Measurements from ENCODE around the gene DNAI2. TPM values are rescaled to one million over a fixed set of nuclear protein-coding genes. Genes with fewer than 3 reads are reported as not detected.

The DNAI2 gene
- total RNA-seq, 1 donor from 2014 or later = not detected

DNA sequence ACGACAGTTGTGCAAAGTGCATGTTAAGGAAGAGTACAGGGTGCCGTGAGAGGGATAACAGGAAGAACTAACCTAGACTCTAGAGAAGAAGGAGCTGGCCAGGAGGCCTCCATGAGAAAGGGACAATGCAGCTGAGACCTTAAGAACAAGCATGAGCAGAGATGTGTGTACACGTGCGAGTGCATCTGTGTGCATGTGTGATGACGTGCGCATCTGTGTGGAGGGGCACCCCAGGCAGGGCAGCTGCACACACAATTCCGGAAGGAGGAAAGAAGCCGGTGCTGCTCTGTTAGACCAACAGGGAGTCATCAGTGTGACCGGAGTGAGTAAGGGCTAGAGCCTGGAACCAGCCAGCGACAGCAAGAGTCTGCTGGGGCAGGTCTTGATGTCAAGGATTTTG, 44.4 kb downstream of the DNAI2 start:
- Mint-ChIP-seq H3K27me3 (ENCODE audit: low read depth) (peaks cover 8% of the 10 kb centered on the region), H3K4me1 (no peaks in the 10 kb centered on the region), H3K27ac (ENCODE audit: unreplicated experiment) (no peak overlapping the region), H3K36me3 (ENCODE audit: low read depth) (no peaks in the 10 kb centered on the region), H3K4me3 (no peak overlapping the region), H3K9me3 (no peaks in the 10 kb centered on the region)
- TF ChIP-seq, protein P1, sequence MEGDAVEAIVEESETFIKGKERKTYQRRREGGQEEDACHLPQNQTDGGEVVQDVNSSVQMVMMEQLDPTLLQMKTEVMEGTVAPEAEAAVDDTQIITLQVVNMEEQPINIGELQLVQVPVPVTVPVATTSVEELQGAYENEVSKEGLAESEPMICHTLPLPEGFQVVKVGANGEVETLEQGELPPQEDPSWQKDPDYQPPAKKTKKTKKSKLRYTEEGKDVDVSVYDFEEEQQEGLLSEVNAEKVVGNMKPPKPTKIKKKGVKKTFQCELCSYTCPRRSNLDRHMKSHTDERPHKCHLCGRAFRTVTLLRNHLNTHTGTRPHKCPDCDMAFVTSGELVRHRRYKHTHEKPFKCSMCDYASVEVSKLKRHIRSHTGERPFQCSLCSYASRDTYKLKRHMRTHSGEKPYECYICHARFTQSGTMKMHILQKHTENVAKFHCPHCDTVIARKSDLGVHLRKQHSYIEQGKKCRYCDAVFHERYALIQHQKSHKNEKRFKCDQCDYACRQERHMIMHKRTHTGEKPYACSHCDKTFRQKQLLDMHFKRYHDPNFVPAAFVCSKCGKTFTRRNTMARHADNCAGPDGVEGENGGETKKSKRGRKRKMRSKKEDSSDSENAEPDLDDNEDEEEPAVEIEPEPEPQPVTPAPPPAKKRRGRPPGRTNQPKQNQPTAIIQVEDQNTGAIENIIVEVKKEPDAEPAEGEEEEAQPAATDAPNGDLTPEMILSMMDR (conservative IDR thresholded peaks at IDR 0.05) = no peak
- no peak for DNase-seq (ENCODE audit: low read depth, low spot score)

DNA sequence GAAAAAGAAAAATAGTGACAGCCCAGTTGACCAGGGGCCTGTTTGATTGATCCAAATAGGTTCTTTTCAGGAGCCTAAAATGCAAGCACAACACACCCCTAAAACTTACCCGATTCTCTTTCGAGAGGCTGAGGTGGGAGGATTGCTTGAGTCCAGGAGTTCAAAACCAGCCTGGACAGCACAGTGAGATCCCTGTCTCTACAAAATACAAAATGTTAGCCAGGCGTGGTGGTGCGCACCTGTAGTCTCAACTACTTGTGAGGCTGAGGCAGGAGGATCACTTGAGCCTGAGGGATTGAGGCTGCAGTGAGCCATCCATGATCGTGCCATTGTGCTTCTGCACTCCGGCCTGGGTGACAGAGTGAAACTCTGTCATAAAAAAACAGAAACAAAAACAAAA, 50.5 kb downstream of the DNAI2 start:
- H3K4me1 Mint-ChIP-seq = peaks cover 11% of the 10 kb centered on the region
- H3K9me3 Mint-ChIP-seq = no peaks in the 10 kb centered on the region
- H3K27me3 Mint-ChIP-seq (ENCODE audit: low read depth) = peaks cover 44% of the 10 kb centered on the region
- TF ChIP-seq, protein P1 (conservative IDR thresholded peaks at IDR 0.05) = no peak
- no peaks in the 10 kb centered on the region for H3K36me3 Mint-ChIP-seq (ENCODE audit: low read depth)
- no peak for DNase-seq (ENCODE audit: low read depth, low spot score)
- H3K4me3 Mint-ChIP-seq = peak overlapping the region; percentile 65
- H3K27ac Mint-ChIP-seq (ENCODE audit: unreplicated experiment) = no peak overlapping the region

DNA sequence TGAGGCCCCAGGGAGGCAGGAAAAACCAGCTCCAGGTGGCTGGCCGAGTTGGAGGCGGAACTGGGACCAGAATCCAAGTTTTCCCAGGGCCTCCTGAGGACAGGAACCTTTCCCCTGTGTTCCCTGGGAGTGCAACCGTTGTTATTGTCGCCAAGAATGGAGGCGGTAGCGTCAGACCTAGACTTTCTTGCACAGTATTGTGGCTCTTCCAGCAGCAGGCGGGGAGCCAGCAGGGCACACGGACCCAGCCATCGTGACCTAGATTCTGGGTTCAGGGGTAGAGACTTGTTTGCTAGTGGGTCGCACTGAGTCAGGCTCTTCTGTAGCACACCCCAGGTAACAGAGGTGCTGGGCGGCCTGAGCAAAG, 51.3 kb downstream of the DNAI2 start:
- DNase-seq (ENCODE audit: low read depth, low spot score) = no peak
- no peaks in the 10 kb centered on the region for H3K9me3 Mint-ChIP-seq
- no peaks in the 10 kb centered on the region for H3K36me3 Mint-ChIP-seq (ENCODE audit: low read depth)
- peaks cover 11% of the 10 kb centered on the region for H3K4me1 Mint-ChIP-seq
- peak overlapping the region; percentile 67 for H3K27ac Mint-ChIP-seq (ENCODE audit: unreplicated experiment)
- TF ChIP-seq, protein P1 (conservative IDR thresholded peaks at IDR 0.05) = no peak
- peaks cover 45% of the 10 kb centered on the region for H3K27me3 Mint-ChIP-seq (ENCODE audit: low read depth)
- H3K4me3 Mint-ChIP-seq = peak overlapping the region; percentile 57

DNA sequence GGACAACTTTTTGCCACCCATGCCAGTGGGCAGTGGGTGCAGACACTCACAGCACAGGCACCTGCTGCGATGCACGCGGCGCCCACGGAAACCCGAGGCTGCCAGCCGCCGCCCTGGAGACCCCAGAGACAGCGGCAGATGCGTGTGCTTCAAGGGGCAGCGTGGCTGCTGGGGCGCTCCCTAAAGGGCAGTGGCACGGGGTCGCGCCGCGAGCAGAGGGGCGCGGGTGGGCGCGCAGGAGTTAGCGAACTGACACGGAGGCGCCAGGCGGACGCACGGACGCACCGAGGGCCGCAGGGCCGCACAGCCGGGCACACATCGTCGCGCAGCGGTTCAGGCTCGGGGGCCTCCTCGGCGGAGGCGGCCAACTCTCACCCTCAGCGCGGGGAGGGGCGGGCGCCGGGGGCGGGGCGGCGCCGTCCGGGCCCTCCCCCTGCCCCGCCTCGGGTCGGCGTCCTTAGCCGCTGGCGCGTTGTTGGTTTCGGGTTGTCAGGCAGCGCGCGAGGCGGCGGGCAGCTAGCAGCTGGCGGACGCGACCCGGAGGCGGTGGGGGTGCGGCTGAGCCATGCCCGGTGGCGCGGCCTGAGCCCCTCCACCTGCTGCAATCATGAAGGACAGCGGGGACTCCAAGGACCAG, 51.8 kb downstream of the DNAI2 start, which contains the start of gene KIF19:
TSS of gene KIF19 (plus strand) at position 484 of the 637 bp plus-strand sequence. CDS start at position 608, 124 bp downstream.
- Mint-ChIP-seq H3K9me3 (no peaks in the 10 kb centered on the region), H3K4me1 (peaks cover 14% of the 10 kb centered on the region), H3K27me3 (ENCODE audit: low read depth) (peaks cover 45% of the 10 kb centered on the region), H3K36me3 (ENCODE audit: low read depth) (no peaks in the 10 kb centered on the region), H3K27ac (ENCODE audit: unreplicated experiment) (peak within 1 kb of the TSS; percentile 67), H3K4me3 (peak within 1 kb of the TSS; percentile 57)
- TF ChIP-seq, protein P1 (conservative IDR thresholded peaks at IDR 0.05) = no peak
- peak; percentile 44 for DNase-seq (ENCODE audit: low read depth, low spot score)

DNA sequence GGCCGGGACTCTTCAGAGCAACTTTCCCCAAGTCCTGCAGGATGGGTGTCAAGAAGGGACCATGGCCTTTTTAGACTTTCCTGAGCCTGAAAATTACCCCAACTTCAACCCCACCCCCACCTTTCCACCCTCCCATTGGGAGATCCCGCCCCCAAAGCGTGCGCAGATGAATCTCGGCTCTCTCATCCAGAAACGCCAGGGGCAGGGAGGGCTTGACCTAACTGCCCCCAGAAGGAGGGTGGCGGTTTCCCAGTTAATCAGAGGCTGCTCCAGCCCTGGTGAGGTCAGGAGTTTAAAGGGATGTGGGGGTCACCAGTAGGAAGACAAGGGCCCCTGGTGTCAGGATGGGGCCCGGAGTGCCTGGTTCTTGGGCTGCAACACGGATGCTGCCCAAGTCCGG, 52.5 kb downstream of the DNAI2 start:
- TF ChIP-seq, protein P1 (conservative IDR thresholded peaks at IDR 0.05) = no peak
- DNase-seq (ENCODE audit: low read depth, low spot score) = no peak
- Mint-ChIP-seq H3K27me3 (ENCODE audit: low read depth) (peaks cover 42% of the 10 kb centered on the region), H3K27ac (ENCODE audit: unreplicated experiment) (peak overlapping the region; percentile 43), H3K36me3 (ENCODE audit: low read depth) (no peaks in the 10 kb centered on the region), H3K4me3 (peak overlapping the region; percentile 17), H3K9me3 (no peaks in the 10 kb centered on the region), H3K4me1 (peaks cover 14% of the 10 kb centered on the region)
